Activated CD4-positive, alpha-beta T cell treated with anti-CD3 and anti-CD28 coated beads, Interleukin-2, amount 10 ng/mL, durations not matched to agents 7 days and 5 days (primary cell): ENCODE measurements around the gene LPCAT1. TPM values are rescaled to one million over a fixed set of nuclear protein-coding genes. Genes with fewer than 3 reads are reported as not detected.
"Not testable (repeated sequence)": the region's sequence is repeated elsewhere in the genome, so short reads cannot be mapped to it uniquely, and the experiment has no call there.

Source experiments
- CTCF ChIA-PET: fragments of 350-600 bp; sonication (Branson Sonifier 250); formaldehyde crosslinking; loops from one replicate; lab custom pipeline; 2021; ENCODE audit warnings: antibody characterized with exemption; lab: Charles Lee
- POLR2A ChIA-PET: fragments of 350-600 bp; sonication (Branson Sonifier 250); formaldehyde crosslinking; loops from one replicate; lab custom pipeline; 2021; ENCODE audit warnings: antibody characterized with exemption; lab: Charles Lee
- DNase-seq: peaks from one replicate; pipeline ENCODE4 v3.0.0-alpha.2; 2020
- H3K27ac Mint-ChIP-seq: one replicate; pipeline ENCODE4 v1.8.0; 2021; ENCODE audit warnings: mild to moderate bottlenecking, moderate library complexity, mixed read lengths
- H3K27me3 Mint-ChIP-seq: one replicate; pipeline ENCODE4 v1.8.0; 2021; ENCODE audit warnings: mixed read lengths
- H3K36me3 Mint-ChIP-seq: one replicate; pipeline ENCODE4 v1.8.0; 2021; ENCODE audit warnings: low read depth, mixed read lengths
- H3K4me1 Mint-ChIP-seq: one replicate; pipeline ENCODE4 v1.8.0; 2021; ENCODE audit warnings: mixed read lengths
- H3K4me3 Mint-ChIP-seq: one replicate; pipeline ENCODE4 v1.8.0; 2021; ENCODE audit warnings: mild to moderate bottlenecking, moderate library complexity, mixed read lengths
- H3K9me3 Mint-ChIP-seq: one replicate; pipeline ENCODE4 v1.8.0; 2021; ENCODE audit warnings: mixed read lengths
- total RNA-seq, 2 experiments: library from RNA; stranded (reverse); gene quantifications; one replicate each; pipeline ENCODE4 v1.2.3, GENCODE V29; 2021

Gene LPCAT1
- total RNA-seq, 2 experiments from 2014 or later = 69.5 to 77.0 TPM

DNA sequence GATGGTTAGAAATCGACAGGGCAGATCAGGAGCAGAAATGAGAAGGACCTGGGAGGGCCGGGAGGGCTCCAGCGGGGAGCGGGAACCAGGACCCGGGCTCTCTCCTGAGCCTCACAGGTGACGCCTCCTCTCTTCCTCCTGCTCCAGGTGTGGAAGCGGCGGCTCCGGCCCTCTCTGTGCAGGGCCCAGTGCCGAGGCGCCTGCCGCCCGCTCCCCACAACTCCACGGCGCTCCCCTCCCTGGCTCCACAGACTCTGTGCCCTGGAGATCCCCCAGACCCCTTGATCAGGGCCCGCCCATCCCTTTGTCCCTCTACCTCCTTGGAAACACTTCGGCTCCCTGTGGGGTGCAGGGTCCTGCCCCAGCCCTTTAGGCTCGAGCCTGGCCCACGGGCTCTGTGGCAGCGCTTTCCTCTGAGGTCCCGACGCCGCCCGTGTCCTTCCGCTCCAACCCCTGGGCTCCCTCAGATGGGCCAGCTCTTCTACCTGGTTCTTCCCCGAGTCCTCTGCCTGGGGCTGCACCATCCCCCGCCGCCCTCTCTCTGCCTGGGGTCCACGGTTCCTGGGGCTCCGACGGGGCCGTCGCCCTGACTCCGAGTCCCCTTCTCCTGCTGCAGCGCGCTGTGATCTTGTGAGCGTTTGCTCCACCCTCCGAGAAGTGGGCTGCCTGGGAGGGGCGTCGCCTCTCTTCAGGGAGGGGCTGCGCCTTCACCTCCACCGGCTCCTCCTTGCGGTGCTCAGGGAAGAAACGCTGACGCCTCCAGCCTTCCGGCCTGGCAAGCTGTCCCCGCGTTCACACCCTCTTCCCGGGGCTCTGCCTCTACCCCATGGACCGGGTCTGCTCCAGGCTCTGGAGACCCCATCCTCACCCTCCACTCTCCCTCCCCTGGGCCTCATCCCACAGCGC, 56.2 kb downstream of the LPCAT1 start:
- POLR2A ChIA-PET = no interaction called here
- CTCF ChIA-PET = interaction anchor here (1.2 kb wide), 1 partner anchor 177 kb away, joined by 5 read pairs; no protein-coding TSS in a partner anchor
- H3K36me3 Mint-ChIP-seq = peaks cover 35% of the 10 kb centered on the region
- DNase-seq = no peak
- H3K9me3 Mint-ChIP-seq = peaks cover 14% of the 10 kb centered on the region
- H3K4me1 Mint-ChIP-seq = no peaks in the 10 kb centered on the region
- no peak overlapping the region for H3K4me3 Mint-ChIP-seq
- H3K27ac Mint-ChIP-seq = no peak overlapping the region
- no peaks in the 10 kb centered on the region for H3K27me3 Mint-ChIP-seq

- Mint-ChIP-seq H3K36me3 (peaks cover 41% of the 10 kb centered on the region), H3K27me3 (no peaks in the 10 kb centered on the region), H3K27ac (no peak overlapping the region), H3K4me1 (no peaks in the 10 kb centered on the region), H3K4me3 (no peak overlapping the region), H3K9me3 (peaks cover 14% of the 10 kb centered on the region)
- ChIA-PET POLR2A (no interaction called here), CTCF (no interaction called here)
- DNase-seq = no peak
These were observed 57.0 kb downstream of the LPCAT1 start for GRCh38 chr5:1466631-1467265.

- Mint-ChIP-seq H3K9me3 (peaks cover 15% of the 10 kb centered on the region), H3K4me3 (no peak overlapping the region), H3K4me1 (no peaks in the 10 kb centered on the region), H3K27ac (no peak overlapping the region), H3K36me3 (peaks cover 46% of the 10 kb centered on the region), H3K27me3 (no peaks in the 10 kb centered on the region)
- ChIA-PET CTCF (no interaction called here), POLR2A (no interaction called here)
- DNase-seq = no peak
These were observed 57.7 kb downstream of the LPCAT1 start for GRCh38 chr5:1465966-1466471.

- Mint-ChIP-seq H3K27ac (no peak overlapping the region), H3K4me3 (no peak overlapping the region), H3K36me3 (peaks cover 52% of the 10 kb centered on the region), H3K9me3 (peaks cover 17% of the 10 kb centered on the region), H3K4me1 (no peaks in the 10 kb centered on the region), H3K27me3 (no peaks in the 10 kb centered on the region)
- no peak for DNase-seq
- ChIA-PET CTCF (no interaction called here), POLR2A (no interaction called here)
These were observed 58.6 kb downstream of the LPCAT1 start for GRCh38 chr5:1465117-1465516.

- no peak for DNase-seq
- ChIA-PET POLR2A (no interaction called here), CTCF (no interaction called here)
- Mint-ChIP-seq H3K36me3 (peaks cover 57% of the 10 kb centered on the region), H3K4me3 (no peak overlapping the region), H3K27ac (peak overlapping the region; percentile 25), H3K9me3 (peaks cover 17% of the 10 kb centered on the region), H3K4me1 (no peaks in the 10 kb centered on the region), H3K27me3 (no peaks in the 10 kb centered on the region)
These were observed 59.2 kb downstream of the LPCAT1 start for GRCh38 chr5:1464511-1464910.

DNA sequence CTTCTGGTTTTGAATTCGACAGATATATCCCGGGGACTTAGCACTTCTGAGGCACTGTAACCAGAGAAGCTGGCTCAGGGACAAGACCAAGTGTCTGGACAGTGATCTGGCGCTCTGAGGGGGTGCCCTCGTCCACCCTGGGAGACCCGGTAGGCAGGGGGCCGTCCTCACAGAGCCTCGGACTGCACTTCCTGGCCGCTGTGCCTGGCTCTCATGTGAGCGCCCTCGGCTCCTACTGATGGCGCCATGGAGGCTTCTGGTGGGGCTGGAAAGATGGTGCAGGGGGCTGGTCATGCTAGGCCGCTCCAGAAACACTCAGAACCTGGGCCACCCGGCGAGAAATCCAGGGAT, 59.7 kb downstream of the LPCAT1 start:
- CTCF ChIA-PET = no interaction called here
- peaks cover 57% of the 10 kb centered on the region for H3K36me3 Mint-ChIP-seq
- no peak for DNase-seq

DNA sequence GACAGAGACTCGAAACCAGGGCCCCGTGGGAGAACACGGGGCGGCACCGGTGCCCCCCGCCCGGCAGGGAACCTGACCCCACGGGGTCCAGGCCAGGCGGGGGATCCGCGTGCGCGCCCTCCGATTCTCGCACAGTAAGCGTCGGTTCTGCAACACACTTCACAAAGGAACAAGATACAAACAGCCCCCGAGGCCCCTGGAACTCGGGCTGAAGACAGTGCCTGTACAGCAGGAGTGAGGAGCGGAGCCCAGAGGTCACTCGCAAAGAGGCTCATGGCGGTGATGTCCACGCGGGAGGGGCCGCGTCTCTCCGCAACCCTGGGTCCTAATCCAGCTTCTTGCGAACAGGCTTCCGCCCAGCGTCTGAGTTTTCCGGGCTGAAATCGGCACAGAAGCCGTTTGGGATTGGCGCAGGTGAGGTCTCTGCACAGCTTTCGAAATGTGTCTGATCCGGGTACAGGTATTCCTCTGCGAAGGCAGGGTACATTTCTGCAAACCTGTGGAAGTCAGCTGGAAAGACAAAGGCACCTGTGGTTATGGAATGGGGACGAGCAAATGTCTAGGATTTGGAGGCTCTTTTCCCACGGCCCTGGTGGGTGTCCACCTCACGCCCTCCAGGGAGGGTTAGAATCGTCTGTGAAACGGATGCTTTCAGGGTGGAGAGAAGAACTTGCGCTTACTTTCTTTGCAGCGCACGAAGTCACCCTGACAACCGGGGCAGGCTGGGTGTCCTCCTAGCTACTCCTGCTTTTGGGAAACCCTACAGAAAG, 60.2 kb downstream of the LPCAT1 start:
- Mint-ChIP-seq H3K4me3 (no peak overlapping the region), H3K9me3 (peaks cover 18% of the 10 kb centered on the region), H3K36me3 (peaks cover 58% of the 10 kb centered on the region), H3K27ac (no peak overlapping the region), H3K27me3 (no peaks in the 10 kb centered on the region), H3K4me1 (no peaks in the 10 kb centered on the region)
- CTCF ChIA-PET = interaction anchor here (0.7 kb wide), 1 partner anchor 21 kb away, joined by 4 read pairs; no protein-coding TSS in a partner anchor
- POLR2A ChIA-PET = no interaction called here
- no peak for DNase-seq

More for the DNA sequence above, 59.7 kb downstream of the LPCAT1 start:
- Mint-ChIP-seq H3K4me1 (no peaks in the 10 kb centered on the region), H3K9me3 (peaks cover 17% of the 10 kb centered on the region), H3K4me3 (no peak overlapping the region), H3K27ac (no peak overlapping the region), H3K27me3 (no peaks in the 10 kb centered on the region)
- POLR2A ChIA-PET = no interaction called here

DNA sequence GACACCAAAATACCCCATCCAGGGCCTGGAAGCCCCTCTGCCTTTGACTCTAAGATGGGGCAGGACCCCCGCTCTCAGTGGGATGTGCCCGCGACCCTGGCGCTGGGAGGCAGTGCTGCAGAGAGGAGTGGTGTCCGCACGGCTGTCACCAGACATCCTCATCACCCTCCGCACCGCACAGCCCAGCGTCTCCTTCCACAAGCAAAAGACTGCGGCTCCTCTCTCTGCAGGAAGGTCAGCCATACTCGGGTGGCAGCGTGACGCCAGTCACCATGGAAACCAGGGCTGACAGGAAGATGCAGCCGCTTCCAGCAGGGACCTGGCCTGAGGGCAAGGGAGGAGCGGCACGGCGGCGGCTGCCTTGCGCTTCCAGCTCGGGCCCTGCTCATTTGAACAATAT, 61.4 kb downstream of the LPCAT1 start:
- H3K4me1 Mint-ChIP-seq = no peaks in the 10 kb centered on the region
- H3K36me3 Mint-ChIP-seq = peaks cover 59% of the 10 kb centered on the region
- no peak overlapping the region for H3K4me3 Mint-ChIP-seq
- peaks cover 26% of the 10 kb centered on the region for H3K9me3 Mint-ChIP-seq
- CTCF ChIA-PET = no interaction called here
- no peaks in the 10 kb centered on the region for H3K27me3 Mint-ChIP-seq
- POLR2A ChIA-PET = no interaction called here
- no peak overlapping the region for H3K27ac Mint-ChIP-seq
- DNase-seq = no peak

GRCh38 chr5:1461396-1461795, 62.4 kb downstream of the LPCAT1 start:
- no peak for DNase-seq
- H3K27ac Mint-ChIP-seq = no peak overlapping the region
- H3K4me1 Mint-ChIP-seq = no peaks in the 10 kb centered on the region
- POLR2A ChIA-PET = no interaction called here
- no peaks in the 10 kb centered on the region for H3K27me3 Mint-ChIP-seq
- H3K4me3 Mint-ChIP-seq = no peak overlapping the region
- CTCF ChIA-PET = no interaction called here
- H3K36me3 Mint-ChIP-seq = peaks cover 59% of the 10 kb centered on the region
- peaks cover 36% of the 10 kb centered on the region for H3K9me3 Mint-ChIP-seq

- Mint-ChIP-seq H3K4me1 (no peaks in the 10 kb centered on the region), H3K27ac (no peak overlapping the region), H3K9me3 (peaks cover 33% of the 10 kb centered on the region), H3K4me3 (no peak overlapping the region), H3K27me3 (no peaks in the 10 kb centered on the region), H3K36me3 (peaks cover 47% of the 10 kb centered on the region)
- CTCF ChIA-PET = no interaction called here
- POLR2A ChIA-PET = no interaction called here
- no peak for DNase-seq
These were observed 63.6 kb downstream of the LPCAT1 start for GRCh38 chr5:1460054-1460682.

DNA sequence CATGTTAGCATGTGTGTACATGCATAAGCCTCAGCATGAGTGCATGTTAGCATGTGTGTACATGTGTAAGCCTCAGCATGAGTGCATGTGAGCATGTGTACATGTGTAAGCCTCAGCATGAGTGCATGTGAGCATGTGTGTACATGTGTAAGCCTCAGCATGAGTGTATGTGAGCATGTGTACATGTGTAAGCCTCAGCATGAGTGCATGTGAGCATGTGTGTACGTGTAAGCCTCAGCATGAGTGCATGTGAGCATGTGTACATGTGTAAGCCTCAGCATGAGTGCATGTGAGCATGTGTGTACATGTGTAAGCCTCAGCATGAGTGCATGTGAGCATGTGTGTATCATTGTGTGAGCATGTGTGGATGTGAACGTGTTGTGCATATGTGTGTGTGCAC, 64.3 kb downstream of the LPCAT1 start:
- H3K9me3 Mint-ChIP-seq = peaks cover 28% of the 10 kb centered on the region
- H3K36me3 Mint-ChIP-seq = peaks cover 40% of the 10 kb centered on the region
- H3K4me1 Mint-ChIP-seq, POLR2A ChIA-PET, DNase-seq, H3K27ac Mint-ChIP-seq, H3K27me3 Mint-ChIP-seq, H3K4me3 Mint-ChIP-seq, CTCF ChIA-PET: not testable (repeated sequence)

GRCh38 chr5:1456110-1456881, 67.5 kb downstream of the LPCAT1 start:
- H3K4me3 Mint-ChIP-seq, DNase-seq, CTCF ChIA-PET, H3K27ac Mint-ChIP-seq, H3K4me1 Mint-ChIP-seq, POLR2A ChIA-PET: not testable (repeated sequence)
- peaks cover 24% of the 10 kb centered on the region for H3K36me3 Mint-ChIP-seq
- H3K27me3 Mint-ChIP-seq = peaks cover 14% of the 10 kb centered on the region
- H3K9me3 Mint-ChIP-seq = peaks cover 41% of the 10 kb centered on the region
